Activated T-cell treated with anti-CD3 and anti-CD28 coated beads for 48 hours (primary cell): ENCODE results near the gene JUNB.

Source experiments
- DNase-seq: peaks from one replicate; pipeline ENCODE4 v3.0.0-alpha.2; 2020; ENCODE audit warnings: low read depth

The JUNB gene

GRCh38 chr19:12842511-12842910 lies 51.2 kb downstream of the JUNB start:
- DNase-seq = no peak
